HG02943 (cell line): ENCODE data around the gene COL5A1.
"Not testable (repeated sequence)": the region's sequence is repeated elsewhere in the genome, so short reads cannot be mapped to it uniquely, and the experiment has no call there.

Experiments used
- ATAC-seq: cut with Tn5 transposase; IDR thresholded peaks from one replicate; pipeline ENCODE4 v1.9.1; 2021; ENCODE audit warnings: mild to moderate bottlenecking, low read depth, moderate library complexity; ENCODE audit not compliant: unreplicated experiment

Gene COL5A1

DNA sequence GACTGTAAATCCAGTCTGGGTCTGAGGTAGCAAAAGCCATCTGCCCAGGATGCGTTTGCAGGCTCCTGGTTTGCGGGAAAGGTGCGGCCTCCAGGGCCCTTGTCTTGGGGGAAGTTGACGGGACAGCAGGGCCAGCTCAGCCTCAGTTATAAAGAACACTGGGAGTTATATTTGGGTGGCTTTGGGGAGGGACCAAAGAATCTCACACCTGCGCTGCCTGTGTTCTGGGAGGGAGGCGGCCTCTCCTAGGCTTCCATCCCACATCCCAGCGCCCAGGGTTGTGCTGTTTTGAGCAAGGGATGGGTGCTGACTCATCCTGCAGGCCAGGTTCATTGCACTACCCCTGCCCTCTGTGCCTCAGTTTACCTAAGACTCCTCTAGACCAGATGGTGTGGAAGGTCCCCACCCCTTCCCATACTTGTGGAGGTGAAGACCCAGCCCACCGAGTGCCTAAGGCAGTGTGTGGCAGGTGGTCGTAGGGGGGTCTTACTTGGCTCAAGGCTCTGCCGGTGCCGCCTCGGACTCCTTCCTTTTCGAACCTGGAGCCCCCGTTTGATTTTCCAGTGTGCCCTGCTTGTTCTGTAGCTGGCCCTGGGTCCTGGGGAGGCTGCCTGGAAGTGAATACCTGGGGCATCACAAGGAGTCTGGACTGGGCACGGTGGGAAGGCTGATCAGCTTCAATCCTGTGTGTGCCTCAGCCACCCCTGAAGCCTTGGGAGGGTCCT is 199.7 kb downstream of the COL5A1 start:
- no peak for ATAC-seq

GRCh38 chr9:134842321-134842720 is 200.7 kb downstream of the COL5A1 start:
- no peak for ATAC-seq

DNA sequence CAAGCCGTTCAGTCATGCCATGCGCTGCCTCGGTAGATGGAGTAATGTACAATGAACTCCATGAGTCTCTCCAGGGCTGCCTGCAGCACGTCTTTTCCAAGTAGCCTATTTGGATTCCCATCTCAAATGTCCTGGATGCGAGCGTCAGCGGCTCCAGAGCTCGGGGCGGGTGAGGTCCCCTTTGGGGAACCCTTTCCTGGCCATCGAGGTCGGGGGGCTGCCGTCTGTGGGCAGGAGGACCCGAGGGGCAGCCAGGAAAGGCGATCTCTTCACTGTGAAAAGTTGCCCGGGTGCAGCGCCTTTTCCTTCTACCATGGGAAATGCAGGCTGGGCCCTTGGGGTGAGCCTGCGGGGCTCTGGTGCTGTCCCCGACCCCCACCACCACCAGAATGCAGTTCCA is 202.1 kb downstream of the COL5A1 start:
- no peak for ATAC-seq

DNA sequence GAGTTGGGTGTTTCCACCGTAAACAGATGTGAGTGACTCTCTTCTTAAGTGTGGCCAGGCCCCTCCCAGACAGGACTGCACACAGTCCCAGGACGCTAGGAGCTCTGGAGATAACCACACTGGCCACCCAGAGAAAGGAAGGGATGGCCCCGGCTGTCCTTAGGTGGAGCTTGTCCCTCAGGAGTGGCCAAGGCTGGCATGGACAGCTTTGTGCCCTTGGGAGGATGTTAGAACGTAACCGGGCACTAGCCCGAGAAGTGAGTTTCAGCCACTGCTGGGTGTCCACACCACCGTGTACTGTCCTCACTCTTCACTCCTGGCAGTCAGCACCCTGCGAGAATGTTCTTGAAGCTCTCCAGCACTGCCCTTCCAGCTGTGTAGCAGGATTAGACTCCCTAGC is 203.2 kb downstream of the COL5A1 start:
- no peak for ATAC-seq

GRCh38 chr9:134846187-134846586 is 204.6 kb downstream of the COL5A1 start:
- no peak for ATAC-seq

- no peak for ATAC-seq
These were observed 205.1 kb downstream of the COL5A1 start for GRCh38 chr9:134846699-134847098.

- no peak for ATAC-seq
These were observed 205.5 kb downstream of the COL5A1 start for GRCh38 chr9:134847138-134847537.

- ATAC-seq, result no peak
These were observed 206.3 kb downstream of the COL5A1 start for GRCh38 chr9:134847752-134848432.

- no peak for ATAC-seq
These were observed 206.9 kb downstream of the COL5A1 start for GRCh38 chr9:134848504-134848903.

DNA sequence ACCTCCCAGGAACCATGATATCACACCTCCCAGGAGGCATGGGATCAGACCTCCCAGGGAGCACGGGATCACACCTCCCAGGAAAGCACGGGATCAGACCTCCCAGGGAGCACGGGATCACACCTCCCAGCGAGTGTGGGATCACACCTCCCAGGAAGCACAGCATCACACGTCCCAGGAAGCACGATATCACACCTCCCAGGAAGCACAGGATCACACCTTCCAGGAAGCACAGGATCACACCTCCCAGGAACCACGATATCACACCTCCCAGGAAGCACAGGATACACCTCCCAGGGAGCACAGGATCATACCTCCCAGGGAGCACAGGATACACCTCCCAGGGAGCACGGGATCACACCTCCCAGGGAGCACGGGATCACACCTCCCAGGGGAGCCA is 209.0 kb downstream of the COL5A1 start:
- no peak for ATAC-seq

GRCh38 chr9:134851020-134851419 is 209.4 kb downstream of the COL5A1 start:
- ATAC-seq, result no peak

- ATAC-seq, result no peak
These were observed 211.5 kb downstream of the COL5A1 start for GRCh38 chr9:134852906-134853654.

- ATAC-seq, result no peak
These were observed 212.3 kb downstream of the COL5A1 start for GRCh38 chr9:134853893-134854292.

DNA sequence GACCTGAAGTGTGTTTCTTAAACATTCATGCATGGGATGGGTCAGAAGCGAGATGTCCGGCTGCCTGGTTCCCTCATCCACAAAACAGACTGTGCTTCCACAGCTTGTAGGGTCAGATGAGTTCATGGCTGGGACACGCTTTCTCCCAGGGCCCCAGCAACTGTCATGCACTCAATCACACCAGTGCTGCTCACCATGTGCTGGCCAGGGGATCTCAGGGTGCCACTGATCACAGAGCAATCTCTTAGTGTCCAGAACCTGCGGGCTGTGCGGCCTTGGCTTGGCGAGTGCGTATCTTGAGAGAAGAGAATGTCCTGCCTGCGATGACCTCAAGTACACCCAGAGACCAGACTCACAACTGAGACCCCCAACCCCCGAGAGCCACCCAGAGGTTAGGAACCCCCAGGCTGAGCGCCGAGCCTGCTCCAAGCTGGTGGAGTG is 213.0 kb downstream of the COL5A1 start:
- no peak for ATAC-seq

DNA sequence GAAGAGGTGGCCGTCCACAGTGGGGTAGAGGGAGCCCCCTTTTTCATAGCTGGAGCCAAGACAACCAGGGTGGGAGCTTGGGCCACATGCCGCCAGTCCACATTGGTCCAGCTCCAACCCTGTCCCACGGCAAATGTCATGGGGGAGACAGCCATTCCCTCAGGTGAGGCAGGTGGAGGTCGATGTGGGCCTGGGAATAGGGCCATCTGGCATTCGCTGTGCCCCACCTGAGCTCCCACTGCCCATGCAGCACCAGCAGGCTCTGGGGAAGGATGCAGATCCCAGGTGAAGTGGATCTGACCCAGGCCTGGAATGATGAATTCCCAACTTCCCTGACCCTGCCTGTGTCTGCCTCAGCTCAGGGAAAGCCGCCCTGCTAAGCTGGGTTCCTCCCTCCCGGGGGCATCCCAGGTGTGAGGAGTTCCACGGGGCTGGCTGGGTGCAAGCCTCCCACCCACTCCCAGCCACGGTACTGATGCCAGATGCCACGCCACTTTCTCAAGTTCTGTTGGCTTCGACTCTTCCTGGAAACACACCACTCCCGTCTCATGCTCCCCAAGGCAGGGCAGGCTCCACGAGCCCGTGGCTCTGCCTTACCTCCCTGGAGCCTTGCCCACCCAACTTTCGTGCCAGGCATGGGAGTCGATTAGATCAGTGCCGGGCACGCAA is 213.8 kb downstream of the COL5A1 start:
- ATAC-seq, result no peak

GRCh38 chr9:134855900-134856377 is 214.3 kb downstream of the COL5A1 start:
- ATAC-seq, result no peak

DNA sequence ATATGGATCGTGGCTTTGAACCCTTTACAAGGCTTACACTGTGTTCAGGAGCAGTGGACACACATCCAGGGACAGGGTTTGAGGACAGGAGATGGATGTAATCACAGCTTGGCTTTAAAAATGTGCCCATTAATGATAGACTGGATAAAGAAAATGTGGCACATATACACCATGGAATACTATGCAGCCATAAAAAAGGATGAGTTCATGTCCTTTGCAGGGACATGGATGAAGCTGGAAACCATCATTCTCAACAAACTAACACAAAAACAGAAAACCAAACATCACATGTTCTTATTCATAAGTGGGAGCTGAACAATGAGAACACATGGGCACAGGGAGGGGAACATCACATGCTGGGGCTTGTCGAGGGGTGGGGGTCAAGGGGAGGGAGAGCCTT is 215.8 kb downstream of the COL5A1 start:
- ATAC-seq, result not testable (repeated sequence)

DNA sequence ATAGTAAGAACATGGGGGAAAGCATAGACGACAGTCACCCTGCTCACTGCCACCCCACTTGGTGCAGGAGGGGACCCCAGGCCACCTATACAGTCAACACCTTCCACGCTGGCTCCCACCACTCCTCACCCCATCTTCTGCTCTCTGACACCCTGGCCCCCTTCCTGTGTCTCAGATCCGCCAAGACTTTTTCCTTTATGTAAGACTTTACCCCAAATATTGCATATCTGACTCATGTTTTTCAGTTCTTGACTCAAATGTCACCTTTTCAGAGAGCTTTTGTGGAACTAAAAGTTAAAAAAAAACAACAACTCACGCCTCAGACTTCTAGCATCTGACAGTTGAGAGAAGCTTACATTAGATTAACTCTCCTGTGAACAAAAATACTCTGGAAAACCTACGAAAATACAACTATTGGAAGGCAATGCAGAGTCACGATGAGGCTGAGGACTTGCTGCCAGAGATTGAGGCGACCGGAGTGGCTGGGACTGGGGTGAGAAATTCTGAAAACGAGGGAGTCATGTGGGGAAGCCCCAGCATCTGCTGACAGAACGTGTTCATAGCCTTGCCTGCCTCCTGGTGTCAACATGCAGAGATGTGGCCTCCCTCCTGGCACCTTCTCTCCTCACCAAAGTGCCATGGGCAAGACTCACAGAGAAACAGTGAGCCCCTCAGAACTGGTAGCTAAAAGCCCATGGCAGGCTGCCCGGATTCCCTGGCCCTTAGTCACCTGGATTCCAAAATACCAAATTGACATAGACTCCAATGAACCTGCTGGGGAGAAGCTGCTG is 216.6 kb downstream of the COL5A1 start:
- ATAC-seq, result peak; percentile 53

- ATAC-seq, result no peak
These were observed 218.9 kb downstream of the COL5A1 start for GRCh38 chr9:134860510-134860909.
